HG02981 (cell line): ENCODE results near the gene IGFBPL1.
A peak's percentile ranks its signal among the peaks of the same experiment; 100 is the strongest.
"Not testable (repeated sequence)": the region's sequence is repeated elsewhere in the genome, so short reads cannot be mapped to it uniquely, and the experiment has no call there.

Source experiments
- ATAC-seq: cut with Tn5 transposase; IDR thresholded peaks from one replicate; pipeline ENCODE4 v1.9.1; 2021; ENCODE audit warnings: mild to moderate bottlenecking, moderate library complexity; ENCODE audit not compliant: unreplicated experiment

The IGFBPL1 gene

DNA sequence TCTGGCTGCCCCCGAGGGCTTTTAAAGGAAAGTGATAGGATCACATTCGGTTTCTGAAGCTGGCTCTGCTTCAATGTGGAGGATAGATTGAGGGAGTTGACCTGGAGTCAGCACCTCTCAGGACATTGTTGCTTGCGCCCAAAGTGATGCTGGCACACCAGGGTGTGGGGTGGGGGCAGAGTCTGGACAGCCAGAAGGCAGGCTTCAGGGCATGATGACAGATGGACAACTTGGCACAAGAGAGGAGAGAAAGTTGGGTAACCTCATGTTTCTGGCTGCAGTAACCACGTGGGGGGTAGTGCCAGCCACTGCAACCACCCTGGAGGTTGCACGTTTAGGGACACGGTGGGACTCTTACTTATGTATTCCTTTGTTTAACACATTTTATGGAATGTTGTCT, 22.3 kb downstream of the IGFBPL1 start:
- ATAC-seq: no peak

- not testable (repeated sequence) for ATAC-seq
Observed at GRCh38 chr9:38399191-38399590, 25.1 kb downstream of the IGFBPL1 start.

- ATAC-seq: no peak
Observed at GRCh38 chr9:38396371-38396671, 27.9 kb downstream of the IGFBPL1 start.

- no peak for ATAC-seq
Observed at GRCh38 chr9:38395653-38396370, 28.4 kb downstream of the IGFBPL1 start.

DNA sequence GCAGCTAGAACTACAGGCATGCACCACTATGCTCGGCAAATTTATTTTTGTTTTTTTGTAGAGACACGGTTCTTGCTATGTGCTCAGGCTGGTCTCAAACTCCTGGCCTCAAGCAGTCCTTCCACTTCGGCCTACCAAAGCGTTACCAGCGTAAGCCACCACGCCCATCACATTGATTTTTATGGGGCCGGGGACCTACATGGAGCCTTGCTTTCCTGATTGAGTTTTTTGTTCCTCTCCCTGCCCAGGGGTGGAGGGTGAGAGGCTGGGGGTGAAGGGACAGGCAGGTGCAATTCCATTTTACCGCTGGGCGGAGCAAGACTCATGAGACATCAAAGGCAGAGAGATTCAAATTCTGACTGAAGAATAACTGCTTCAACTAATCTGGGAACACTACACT, 29.8 kb downstream of the IGFBPL1 start:
- ATAC-seq: no peak

DNA sequence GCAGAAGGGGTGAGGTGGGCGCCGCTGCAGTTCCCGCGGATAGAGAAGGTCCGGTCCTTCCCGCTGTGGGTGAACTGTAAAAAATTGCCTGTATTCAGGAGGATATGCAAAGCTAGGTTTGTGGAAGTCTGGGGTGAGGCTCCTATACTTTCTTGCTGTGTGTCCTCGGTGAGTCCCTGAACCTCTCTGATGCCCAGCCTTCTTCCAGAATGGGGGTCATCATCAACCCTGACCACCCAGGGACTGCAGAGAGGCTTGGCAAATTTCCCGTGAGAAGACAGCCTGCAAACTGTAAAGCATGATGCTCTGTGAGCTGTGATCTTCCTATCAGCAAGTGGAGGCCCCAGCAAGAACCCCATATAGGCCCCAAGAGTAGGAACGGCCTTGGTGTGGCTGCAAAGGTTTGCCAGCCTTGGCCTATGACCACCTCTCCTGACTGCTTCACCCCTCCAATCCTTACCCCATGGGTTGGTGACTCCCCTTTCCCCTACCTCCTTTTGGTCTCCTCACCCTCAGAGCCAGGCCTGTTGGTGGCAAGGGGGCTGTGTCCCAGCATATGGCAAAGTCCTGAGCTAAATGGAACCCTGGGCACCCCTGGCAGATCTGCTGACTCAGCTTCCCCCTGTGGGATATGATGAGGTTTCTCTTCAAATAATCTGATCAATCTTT, 31.0 kb downstream of the IGFBPL1 start:
- ATAC-seq: peak; percentile 1

DNA sequence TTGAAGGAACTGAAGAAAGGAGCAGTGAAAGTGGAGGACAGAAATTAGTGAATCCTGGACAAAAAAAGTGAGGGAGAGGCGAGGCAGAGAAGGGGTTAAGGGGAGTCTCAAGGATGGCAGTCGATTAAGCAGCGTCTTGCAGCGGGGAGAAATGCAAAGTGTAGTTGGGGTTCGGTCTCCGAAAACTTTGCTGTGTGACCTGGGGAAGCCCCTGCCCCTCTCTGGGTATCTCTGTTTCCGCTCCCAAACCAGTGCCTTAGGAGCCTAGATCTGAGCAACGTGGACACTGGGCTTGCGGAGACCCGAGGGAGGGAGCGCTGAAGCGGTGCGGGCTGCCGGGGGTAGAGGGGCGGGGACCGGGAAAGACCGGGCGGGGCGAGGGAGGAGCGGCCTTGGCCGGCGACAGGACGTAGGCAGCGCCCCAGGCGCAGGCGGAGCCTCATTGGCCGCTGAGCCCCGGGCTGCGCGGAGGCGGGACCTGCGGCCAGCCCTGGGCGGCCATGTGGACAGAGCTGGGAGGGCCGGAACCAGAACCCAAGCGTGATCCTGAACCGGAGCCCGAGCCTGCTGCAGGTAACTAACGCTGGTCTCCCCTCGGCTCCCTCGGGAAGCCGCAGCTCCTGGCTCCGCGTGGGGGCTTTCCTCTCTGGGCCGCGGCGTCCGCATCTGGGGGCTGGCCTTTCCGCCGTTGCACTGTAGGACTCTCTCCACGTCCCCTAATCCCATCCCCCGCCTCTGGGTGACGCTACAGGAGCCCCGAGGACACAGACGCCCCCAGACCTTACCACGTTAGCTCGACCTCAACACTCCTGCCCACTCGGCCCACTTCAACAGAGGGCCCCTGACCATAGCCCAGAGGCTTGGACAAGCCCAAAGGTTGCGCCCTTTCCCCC, 31.8 kb downstream of the IGFBPL1 start, which contains the start of gene ALDH1B1:
TSS of gene ALDH1B1 (plus strand) at position 468 of the 893 bp plus-strand sequence. CDS start 3,047 bp downstream, outside the sequence.
- peak; percentile 98 for ATAC-seq

- ATAC-seq: no peak
Observed at GRCh38 chr9:38391278-38392118, 32.8 kb downstream of the IGFBPL1 start.

DNA sequence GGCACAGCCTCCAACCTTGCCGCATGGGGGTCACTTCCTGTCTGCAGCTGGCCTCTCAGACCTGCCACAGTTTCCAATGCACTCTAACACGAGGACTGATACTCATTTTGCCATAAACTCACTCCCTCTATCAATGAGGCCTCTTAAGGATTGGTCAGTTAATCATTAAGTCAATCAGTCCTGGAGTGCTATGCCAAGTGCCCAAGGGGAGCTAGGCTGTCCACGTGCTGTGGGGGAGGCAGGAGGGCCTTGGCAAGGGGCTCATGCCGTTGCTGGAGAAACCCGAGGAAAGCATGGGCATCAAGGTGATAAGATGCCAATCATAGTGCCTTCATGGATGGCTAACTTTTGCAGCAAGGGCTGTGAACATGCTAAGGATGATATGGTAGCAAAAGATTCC, 33.4 kb downstream of the IGFBPL1 start:
- ATAC-seq: no peak

DNA sequence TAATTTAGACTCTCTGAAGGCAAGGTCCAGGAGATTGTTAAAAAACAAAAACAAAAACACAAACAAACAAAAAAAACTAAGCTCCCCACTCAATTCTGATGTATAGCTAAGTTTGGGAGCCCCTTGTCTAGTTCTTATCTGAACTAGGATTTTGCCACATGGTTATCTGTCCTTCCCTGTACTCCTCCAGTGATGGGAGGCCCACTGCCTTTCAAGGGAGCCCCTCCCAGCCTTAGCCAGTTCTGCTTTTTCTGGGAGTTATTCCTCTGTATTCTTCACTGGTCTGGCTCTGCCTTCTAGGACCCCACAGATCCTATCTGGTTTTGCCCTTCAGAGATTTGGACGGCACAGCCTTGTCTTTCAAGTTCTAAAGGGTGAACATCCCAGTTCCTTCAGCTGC, 33.8 kb downstream of the IGFBPL1 start:
- no peak for ATAC-seq

DNA sequence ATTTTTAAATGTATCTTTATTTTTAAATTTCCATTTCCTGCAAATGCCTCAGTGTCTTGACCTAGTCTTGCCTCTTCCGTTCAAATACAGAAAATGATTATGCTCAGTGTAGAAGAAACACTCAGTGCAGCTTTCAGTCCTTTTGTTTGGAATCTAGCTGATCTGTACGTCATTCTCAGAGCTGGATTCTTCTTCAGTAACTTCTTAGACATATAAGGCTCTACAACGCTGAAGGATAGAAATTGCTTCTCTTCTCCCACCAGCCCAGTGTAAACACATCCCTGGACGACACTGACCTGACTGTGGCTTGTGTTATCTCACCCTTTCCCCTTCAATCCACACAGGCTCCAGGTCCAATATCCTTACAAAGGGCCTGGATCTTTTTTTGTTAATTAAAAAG, 34.9 kb downstream of the IGFBPL1 start:
- no peak for ATAC-seq

GRCh38 chr9:38388283-38389223, 35.7 kb downstream of the IGFBPL1 start:
- no peak for ATAC-seq

GRCh38 chr9:38387751-38388150, 36.5 kb downstream of the IGFBPL1 start:
- no peak for ATAC-seq

DNA sequence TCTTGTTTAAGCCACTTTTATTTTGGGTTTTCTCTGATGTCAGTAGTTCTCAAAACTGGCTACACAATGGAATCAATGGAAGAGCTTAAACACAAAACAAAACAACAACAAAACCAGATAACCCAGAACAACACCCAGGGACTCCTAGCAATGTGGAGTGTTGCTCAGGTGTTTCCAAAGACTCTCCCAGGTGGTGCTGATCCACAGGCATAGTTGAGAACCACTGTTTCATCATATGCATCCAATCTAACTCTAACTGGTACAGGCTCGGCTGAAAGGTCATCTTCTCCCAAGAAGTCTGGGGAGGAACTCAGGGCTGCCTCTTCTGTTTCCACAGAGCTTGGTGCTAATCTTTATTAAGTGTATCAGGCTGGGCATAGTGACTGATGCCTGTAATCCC, 37.2 kb downstream of the IGFBPL1 start:
- ATAC-seq: no peak

- ATAC-seq: no peak
Observed at GRCh38 chr9:38386319-38386895, 37.8 kb downstream of the IGFBPL1 start.

GRCh38 chr9:38385896-38386295, 38.4 kb downstream of the IGFBPL1 start:
- ATAC-seq: no peak

GRCh38 chr9:38384990-38385848, 39.0 kb downstream of the IGFBPL1 start:
- ATAC-seq: no peak

DNA sequence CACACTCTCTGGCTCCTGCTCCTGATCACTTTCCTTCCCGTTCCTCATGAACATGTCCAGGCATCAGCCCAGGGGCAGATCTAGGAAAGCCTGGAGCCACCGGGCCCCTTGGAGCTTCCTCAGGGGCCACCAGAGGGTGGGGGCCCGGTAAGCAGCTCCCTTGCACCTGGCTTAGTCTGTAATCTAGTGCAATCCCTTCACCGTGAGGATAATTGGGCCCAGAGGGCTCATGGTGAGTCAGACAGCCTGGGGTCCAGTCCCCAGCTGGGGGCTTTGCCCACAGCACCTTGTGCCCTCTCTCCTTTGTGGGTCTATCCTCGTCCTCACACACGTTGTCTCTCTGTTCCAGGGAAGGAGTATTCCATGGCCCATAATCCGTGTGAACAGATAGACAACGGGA, 42.1 kb downstream of the IGFBPL1 start:
- no peak for ATAC-seq
